SKM-1 treated with dmso at 0.1 percent for 144 hours (cell line): ENCODE measurements around the gene NEDD9.

Source experiments
- DNase-seq: peaks from one replicate; lab custom pipeline; 2025; ENCODE audit not compliant: unreplicated experiment; lab: John Stamatoyannopoulos, UW

The NEDD9 gene

GRCh38 chr6:11219400-11219834, 13.1 kb downstream of the NEDD9 start:
- no peak for DNase-seq

- no peak for DNase-seq
Measured at GRCh38 chr6:11218538-11219399, 13.7 kb downstream of the NEDD9 start.

GRCh38 chr6:11218102-11218442, 14.4 kb downstream of the NEDD9 start:
- no peak for DNase-seq

- no peak for DNase-seq
Measured at GRCh38 chr6:11217360-11218101, 14.9 kb downstream of the NEDD9 start.

GRCh38 chr6:11215773-11216172, 16.7 kb downstream of the NEDD9 start:
- DNase-seq: no peak

GRCh38 chr6:11214901-11215300, 17.6 kb downstream of the NEDD9 start:
- DNase-seq: no peak

GRCh38 chr6:11214084-11214833, 18.2 kb downstream of the NEDD9 start:
- DNase-seq: no peak

- DNase-seq: no peak
Measured at GRCh38 chr6:11213422-11214021, 18.9 kb downstream of the NEDD9 start.

GRCh38 chr6:11212664-11213063, 19.8 kb downstream of the NEDD9 start:
- DNase-seq: no peak

GRCh38 chr6:11211254-11211653, 21.2 kb downstream of the NEDD9 start:
- no peak for DNase-seq

GRCh38 chr6:11210386-11211138, 21.9 kb downstream of the NEDD9 start:
- DNase-seq: no peak

- no peak for DNase-seq
Measured at GRCh38 chr6:11209906-11210305, 22.6 kb downstream of the NEDD9 start.

GRCh38 chr6:11209369-11209768, 23.1 kb downstream of the NEDD9 start:
- DNase-seq: no peak

GRCh38 chr6:11208854-11209253, 23.6 kb downstream of the NEDD9 start:
- DNase-seq: no peak

- DNase-seq: no peak
Measured at GRCh38 chr6:11208267-11208666, 24.2 kb downstream of the NEDD9 start.

- DNase-seq: peak; percentile 90
Measured at GRCh38 chr6:11207199-11207968, 25.1 kb downstream of the NEDD9 start.

- DNase-seq: peak; percentile 46
Measured at GRCh38 chr6:11206576-11206975, 25.9 kb downstream of the NEDD9 start.

GRCh38 chr6:11204794-11205366, 27.6 kb downstream of the NEDD9 start:
- no peak for DNase-seq

- DNase-seq: no peak
Measured at GRCh38 chr6:11204005-11204399, 28.5 kb downstream of the NEDD9 start.
